GM19035 (cell line): ENCODE results near the gene IFNA13.

ENCODE experiments used
- ATAC-seq: cut with Tn5 transposase; IDR thresholded peaks from one replicate; pipeline ENCODE4 v1.9.1; 2021; ENCODE audit not compliant: unreplicated experiment

The IFNA13 gene

DNA sequence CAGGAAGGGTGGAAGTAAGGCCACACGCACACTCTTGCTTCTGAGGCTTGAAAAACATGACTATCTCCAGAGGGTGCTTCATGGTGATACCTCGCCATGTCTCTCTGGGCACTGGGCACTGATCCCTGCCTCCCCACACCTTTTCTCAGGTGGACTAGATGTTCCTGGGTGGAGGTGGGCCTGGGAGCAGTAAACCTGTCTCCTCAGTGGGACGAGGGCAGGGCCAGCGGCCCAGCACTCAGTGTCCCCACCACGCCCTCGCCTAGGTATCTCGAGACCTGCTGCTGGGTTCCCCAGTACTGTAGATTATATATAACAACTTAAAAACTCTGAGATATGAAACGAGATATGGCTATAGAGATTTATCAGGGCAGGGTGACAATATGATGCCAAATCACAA is 5.6 kb downstream of the IFNA13 start:
- ATAC-seq, result no peak

GRCh38 chr9:21357479-21358460 is 10.1 kb downstream of the IFNA13 start:
- ATAC-seq, result peak; percentile 89

GRCh38 chr9:21350787-21351186 is 17.1 kb downstream of the IFNA13 start, which contains the start of gene IFNA6:
IFNA6 (minus strand) TSS chr9:21350887; CDS start chr9:21350887, 0 bp downstream.
- ATAC-seq, result no peak

GRCh38 chr9:21348430-21348970 is 19.4 kb downstream of the IFNA13 start:
- no peak for ATAC-seq

DNA sequence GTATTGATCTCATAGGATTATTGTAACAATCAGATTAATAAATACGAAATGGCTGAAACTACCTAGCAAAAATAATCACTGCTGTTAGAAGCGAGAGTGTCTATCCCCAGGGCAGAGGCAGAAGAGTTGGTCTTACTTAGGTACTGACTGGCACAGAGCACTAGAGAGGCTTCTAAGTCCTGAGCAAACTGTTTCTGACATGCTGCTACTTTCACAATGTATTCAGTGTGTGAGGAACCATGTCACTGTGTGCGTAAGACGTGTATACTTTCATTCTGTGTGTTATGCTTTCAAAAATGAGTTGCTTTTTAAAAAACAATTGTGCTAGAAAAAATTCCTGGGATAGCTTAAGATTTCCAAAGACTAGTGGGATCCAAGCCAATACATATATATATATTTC is 27.1 kb downstream of the IFNA13 start:
- no peak for ATAC-seq

GRCh38 chr9:21336457-21336856 is 31.4 kb downstream of the IFNA13 start:
- ATAC-seq, result no peak

DNA sequence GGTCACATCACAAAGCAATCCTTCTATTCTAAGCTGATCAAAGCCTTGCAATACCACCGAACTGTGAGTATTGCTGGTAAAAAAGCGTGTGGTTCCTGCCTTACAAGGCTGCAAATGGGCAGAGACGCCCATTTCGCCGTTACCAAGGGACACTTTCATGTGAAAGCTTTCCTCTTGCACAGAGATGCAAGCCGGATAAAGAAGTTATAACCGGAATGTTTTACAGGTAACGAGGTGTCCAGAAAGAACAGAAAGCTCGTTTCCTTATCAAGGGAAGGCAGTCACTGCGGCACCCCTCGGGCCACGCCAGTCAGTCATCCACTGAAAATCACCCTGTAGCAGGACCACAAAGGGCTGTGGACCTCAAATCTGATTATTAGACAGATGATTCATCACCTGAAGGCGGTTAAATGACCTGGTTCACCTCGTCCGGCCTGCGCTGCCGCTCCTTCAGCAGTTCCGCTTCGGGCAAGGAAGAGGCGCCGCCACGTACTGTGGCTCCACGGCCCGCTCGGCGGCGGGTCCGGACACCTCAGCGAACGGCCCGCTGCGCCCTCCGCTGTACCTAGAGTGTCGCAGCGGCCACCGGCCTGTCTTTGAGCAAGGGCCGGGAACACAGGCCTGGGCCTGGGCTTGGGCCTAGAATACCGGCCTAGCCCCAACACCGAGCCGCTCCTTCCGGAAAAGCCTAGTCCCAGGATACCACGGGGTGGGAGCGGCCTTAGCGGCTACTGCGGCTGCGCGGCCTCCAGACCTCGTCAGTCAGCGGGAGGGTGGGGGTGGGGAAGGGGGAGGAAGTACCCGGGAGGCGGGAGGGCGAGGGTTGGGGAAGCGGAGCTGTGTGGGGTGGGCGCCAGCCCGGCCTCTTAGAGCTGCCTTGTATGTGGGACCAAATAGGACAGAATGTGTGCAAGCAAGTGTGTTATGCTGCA is 32.9 kb downstream of the IFNA13 start, which contains the start of gene KLHL9:
KLHL9 (minus strand) TSS at position 704 of the 932 bp plus-strand sequence; CDS start at position 159, 545 bp downstream.
- ATAC-seq, result peak; percentile 91

DNA sequence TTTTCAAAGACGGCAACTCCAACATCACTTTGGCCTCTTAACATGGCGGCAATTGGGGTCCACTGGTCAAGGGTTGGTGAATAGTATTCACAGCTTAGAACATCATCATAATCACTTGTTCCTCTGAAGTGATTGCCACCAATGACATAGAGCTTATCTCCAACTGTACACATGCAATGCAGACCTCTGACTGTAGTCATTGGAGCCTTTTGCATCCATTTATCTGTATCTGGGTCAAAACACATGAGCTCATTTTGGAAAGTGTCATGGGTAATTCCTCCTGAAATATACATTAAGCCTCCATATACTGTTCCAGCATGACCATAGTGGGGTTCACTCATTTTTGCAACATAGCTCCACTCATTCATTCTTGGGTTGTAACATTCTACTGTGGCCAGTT is 34.6 kb downstream of the IFNA13 start:
- ATAC-seq, result no peak

DNA sequence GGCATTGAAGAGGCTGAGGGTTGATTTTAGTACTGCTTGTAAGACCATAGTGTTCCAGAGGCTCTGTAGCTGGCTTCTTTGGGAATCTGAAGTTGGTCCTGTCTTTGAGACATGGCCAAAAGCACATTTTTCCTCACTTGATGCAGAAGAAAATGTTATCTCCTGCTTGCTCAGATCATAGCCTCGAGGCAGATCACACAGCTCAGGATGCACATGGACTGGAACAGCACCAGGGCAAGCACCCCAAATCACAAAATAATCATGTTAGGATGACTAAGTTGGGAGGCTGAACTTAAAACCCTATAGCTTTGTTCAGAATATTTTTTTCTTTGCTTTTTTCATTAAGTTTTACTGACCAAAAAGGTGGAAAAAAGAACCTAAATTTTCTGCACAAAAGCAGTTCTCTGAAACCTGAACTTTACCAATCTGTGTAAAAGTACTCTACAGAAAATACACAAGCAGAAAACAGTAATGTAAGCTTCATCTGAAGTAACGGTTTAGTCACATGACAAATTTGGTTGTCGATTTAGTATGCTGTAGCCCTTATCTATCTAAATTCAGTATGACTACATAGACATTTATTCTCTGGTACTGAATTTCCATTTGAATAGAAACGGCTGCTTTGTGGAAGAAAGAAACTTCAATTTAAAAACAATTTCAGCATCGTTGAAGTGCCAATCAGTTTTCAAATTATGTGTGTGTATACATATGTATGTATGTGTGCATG is 36.0 kb downstream of the IFNA13 start:
- no peak for ATAC-seq

- ATAC-seq, result peak; percentile 91
Observed at GRCh38 chr9:21326526-21327139, 41.2 kb downstream of the IFNA13 start.

- no peak for ATAC-seq
Observed at GRCh38 chr9:21324047-21324446, 43.8 kb downstream of the IFNA13 start.

DNA sequence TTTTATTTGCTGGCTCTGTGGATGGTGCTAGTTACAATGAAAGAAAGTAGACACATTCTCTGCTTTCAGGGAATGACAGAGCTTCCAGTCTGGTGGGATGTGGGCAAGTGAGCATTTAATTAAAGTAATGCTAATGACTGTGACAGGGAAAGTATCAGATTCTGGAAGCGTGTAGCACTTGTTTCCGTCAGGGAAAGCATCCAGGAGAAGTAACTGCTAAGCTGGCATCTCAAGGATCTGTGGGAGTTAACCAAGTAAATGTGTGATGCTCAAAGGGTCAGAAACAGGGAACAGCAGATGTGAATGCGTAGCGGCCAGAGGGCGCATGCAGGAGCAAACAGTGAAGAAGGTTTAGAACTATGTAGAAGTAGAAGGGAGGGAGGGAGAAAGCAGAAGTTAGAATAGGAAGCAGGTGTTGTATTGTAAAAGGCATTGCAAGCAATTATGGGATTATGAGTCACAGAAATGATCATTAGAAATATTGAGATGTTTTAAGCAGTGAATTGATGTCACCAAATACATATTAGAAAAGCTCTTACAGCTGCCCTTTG is 44.9 kb downstream of the IFNA13 start:
- ATAC-seq, result no peak

- no peak for ATAC-seq
Observed at GRCh38 chr9:21320465-21320864, 47.4 kb downstream of the IFNA13 start.

DNA sequence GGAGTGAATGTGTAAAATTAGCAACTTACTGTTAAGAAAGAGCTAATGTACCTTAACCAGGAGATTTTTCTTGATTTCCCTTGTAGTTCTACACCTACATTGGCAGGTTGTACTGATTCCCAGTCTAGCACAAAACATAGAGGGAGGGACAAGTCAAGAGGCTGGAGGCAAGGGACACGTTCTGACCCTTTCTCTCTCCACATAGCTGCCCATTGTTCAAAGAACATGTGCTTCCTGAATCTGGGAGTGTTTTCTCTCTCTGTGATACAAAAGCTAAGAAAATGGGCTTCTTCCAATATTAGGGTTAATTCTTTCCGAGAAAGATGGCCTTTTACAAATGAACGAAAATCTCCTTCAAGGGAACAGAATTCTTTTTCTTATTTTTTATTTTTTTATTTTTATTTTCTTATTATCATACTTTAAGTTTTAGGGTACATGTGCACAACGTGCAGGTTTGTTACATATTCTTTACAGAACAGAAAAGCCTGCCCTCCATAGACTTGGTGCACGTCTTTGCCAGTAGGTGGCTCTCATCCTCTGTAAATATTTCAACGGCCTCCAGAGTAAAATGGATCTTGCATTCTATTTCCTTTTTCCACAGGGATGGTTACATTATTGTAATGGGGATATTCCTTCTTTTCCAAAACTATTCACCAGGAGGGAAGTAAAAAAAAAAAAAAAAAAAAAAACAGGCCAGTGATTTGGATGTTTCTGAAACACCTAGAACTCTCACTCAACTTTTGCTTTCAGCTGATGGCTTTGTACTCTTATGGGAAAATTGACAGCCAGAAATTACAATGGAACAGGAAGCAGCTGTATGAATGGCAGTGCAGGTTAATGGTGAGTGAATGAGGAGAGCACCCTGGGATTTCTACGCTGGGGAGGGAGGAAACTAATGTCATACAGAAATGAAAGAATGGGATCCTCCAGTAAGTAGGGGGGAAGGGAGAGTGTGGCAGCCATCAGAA is 49.6 kb downstream of the IFNA13 start:
- ATAC-seq, result peak; percentile 77
